HCT116 (cell line): Measurements from ENCODE around the gene ANAPC5. TPM values are rescaled to one million over a fixed set of nuclear protein-coding genes. Genes with fewer than 3 reads are reported as not detected.

ENCODE experiments used
- ATAC-seq: fragments of 200-7000 bp; cut with Tn5 transposase; 2 replicates; pipeline ENCODE4 v1.9.1; 2020; ENCODE audit warnings: mild to moderate bottlenecking, moderate library complexity
- BruUV-seq: library from RNA; stranded (reverse); fragments of 400-500 nt; replicated peaks from 2 replicates; lab custom pipeline; 2021; lab: Mats Ljungman, UMichigan
- CTCF ChIA-PET: fragments of 300-600 bp; sonication (Branson Sonifier 250); formaldehyde crosslinking; loops from one replicate; lab custom pipeline; 2021; ENCODE audit warnings: antibody characterized with exemption; lab: Charles Lee
- POLR2A ChIA-PET: fragments of 300-600, 350-600 bp; sonication (Branson Sonifier 250); formaldehyde crosslinking; loops from one replicate; lab custom pipeline; 2021; ENCODE audit warnings: antibody characterized with exemption; lab: Charles Lee
- RAD21 ChIA-PET, 2 experiments: fragments of 300-600 bp; sonication (Branson Sonifier 250); formaldehyde crosslinking; loops; one replicate each; lab custom pipeline; 2023; ENCODE audit warnings: low total read pairs in 2 of 2; ENCODE audit not compliant: uncharacterized antibody in 2 of 2, unreplicated experiment in 2 of 2, low non-redundant PET in 1 of 2; lab: Charles Lee
- DNase-seq: peaks from one replicate; pipeline ENCODE4 v3.0.0-alpha.2; 2010; ENCODE audit warnings: low read depth, low spot score
- H2AFZ ChIP-seq: fragments of 200-600 bp; shearing (Covaris generic), sonication (generic); 2 replicates; pipeline ENCODE4 v1.6.1; 2017; ENCODE audit warnings: low read depth, mixed run types, mixed read lengths, antibody characterized with exemption, low read length; ENCODE audit not compliant: poor library complexity, severe bottlenecking
- H3K27ac ChIP-seq: 2 replicates; pipeline ENCODE4 v1.5.1; 2012; ENCODE audit warnings: low read depth, low read length
- H3K27me3 ChIP-seq: fragments of 200-600 bp; sonication (generic); 2 replicates; pipeline ENCODE4 v1.6.1; 2016; ENCODE audit warnings: mixed run types, low read length, mixed read lengths; ENCODE audit not compliant: insufficient read depth
- H3K36me3 ChIP-seq, 2 experiments: fragments of 200-500 bp in 1 of 2; fragments of 200-600 bp in 1 of 2; sonication (Bioruptor generic) in 1 of 2; sonication (generic) in 1 of 2; 2 replicates each; pipeline versions ENCODE4 v1.5.1 to v1.6.1; 2014 to 2016; ENCODE audit warnings: low read length in 2 of 2, inconsistent platforms in 1 of 2, mixed read lengths in 1 of 2, mixed run types in 1 of 2; ENCODE audit not compliant: insufficient read depth in 2 of 2, control insufficient read depth in 1 of 2
- H3K4me1 ChIP-seq, 2 experiments: fragments of 200-600 bp in 1 of 2; sonication (generic) in 1 of 2; 2 replicates each; pipeline versions ENCODE4 v1.5.1 to v1.6.1; 2012 to 2017; ENCODE audit warnings: low read length in 2 of 2, inconsistent platforms in 1 of 2, mild to moderate bottlenecking in 1 of 2, mixed read lengths in 1 of 2, mixed run types in 1 of 2, moderate library complexity in 1 of 2; ENCODE audit not compliant: insufficient read depth in 2 of 2, control insufficient read depth in 1 of 2
- H3K4me2 ChIP-seq: fragments of 200-600 bp; sonication (generic); 2 replicates; pipeline ENCODE4 v1.6.1; 2017; ENCODE audit warnings: mixed run types, low read length, mixed read lengths
- H3K4me3 ChIP-seq, 2 experiments: fragments of 200-600 bp in 1 of 2; sonication (generic) in 1 of 2; replicated peaks in 1 of 2; 2 replicates each; pipeline ENCODE4 v1.5.1; 2011 to 2016; ENCODE audit warnings: low read length in 2 of 2, control low read depth in 1 of 2, low read depth in 1 of 2, mild to moderate bottlenecking in 1 of 2, mixed read lengths in 1 of 2, mixed run types in 1 of 2
- H3K79me2 ChIP-seq: fragments of 200-600 bp; sonication (generic); 2 replicates; pipeline ENCODE4 v1.6.1; 2017; ENCODE audit warnings: mild to moderate bottlenecking, mixed run types, low read length, moderate library complexity, mixed read lengths; ENCODE audit not compliant: insufficient read depth
- H3K9ac ChIP-seq: fragments of 200-600 bp; sonication (generic); 2 replicates; pipeline ENCODE4 v1.6.1; 2016; ENCODE audit warnings: low read length, mixed read lengths
- H3K9me2 ChIP-seq: fragments of 200-600 bp; sonication (generic), shearing (Covaris generic); 2 replicates; pipeline ENCODE4 v1.6.1; 2017; ENCODE audit warnings: mixed run types, mild to moderate bottlenecking, moderate library complexity; ENCODE audit not compliant: insufficient read depth
- H3K9me3 ChIP-seq, 2 experiments: fragments of 200-500 bp in 1 of 2; fragments of 200-600 bp in 1 of 2; sonication (Bioruptor generic) in 1 of 2; sonication (generic) in 1 of 2; 2 replicates each; pipeline ENCODE4 v1.6.1; 2014 to 2017; ENCODE audit warnings: low read length in 2 of 2, mixed read lengths in 2 of 2, inconsistent platforms in 1 of 2, low read depth in 1 of 2, mild to moderate bottlenecking in 1 of 2, mixed run types in 1 of 2, moderate library complexity in 1 of 2; ENCODE audit not compliant: control insufficient read depth in 1 of 2, insufficient read depth in 1 of 2
- H4K20me1 ChIP-seq: fragments of 200-600 bp; sonication (generic), shearing (Covaris generic); 2 replicates; pipeline ENCODE4 v1.6.1; 2017; ENCODE audit warnings: mixed run types, mild to moderate bottlenecking, moderate library complexity; ENCODE audit not compliant: insufficient read depth
- CBX3 ChIP-seq: IDR thresholded peaks from 2 replicates; pipeline ENCODE4 v1.6.1; 2012; ENCODE audit warnings: low read depth
- CEBPB ChIP-seq: IDR thresholded peaks from 2 replicates; pipeline ENCODE4 v1.6.1; 2012; ENCODE audit warnings: low read depth
- CTCF ChIP-seq, 3 experiments: fragments of 200-600 bp in 1 of 3; sonication (generic) in 1 of 3; IDR thresholded peaks in 2 of 3; conservative IDR thresholded peaks in 1 of 3; 2 replicates each; pipeline ENCODE4 v1.5.1; 2012 to 2017; ENCODE audit warnings: low read depth in 2 of 3, low read length in 2 of 3, antibody characterized with exemption in 1 of 3, borderline replicate concordance in 1 of 3, control low read depth in 1 of 3, mild to moderate bottlenecking in 1 of 3, mixed read lengths in 1 of 3, mixed run types in 1 of 3, moderate library complexity in 1 of 3; ENCODE audit not compliant: insufficient read depth in 1 of 3
- EZH2phosphoT487 ChIP-seq: fragments of 200-600 bp; IDR thresholded peaks from 2 replicates; pipeline ENCODE4 v1.6.1; 2018; ENCODE audit warnings: antibody characterized with exemption, borderline replicate concordance
- FOSL1 ChIP-seq: IDR thresholded peaks from 2 replicates; pipeline ENCODE4 v1.6.1; 2012; ENCODE audit warnings: low read depth
- POLR2A ChIP-seq: IDR thresholded peaks from 2 replicates; pipeline ENCODE4 v1.7.0; 2011; ENCODE audit warnings: borderline replicate concordance; ENCODE audit not compliant: insufficient read depth, insufficient read length; ENCODE audit errors: extremely low read depth
- RAD21 ChIP-seq: IDR thresholded peaks from 2 replicates; pipeline ENCODE4 v1.6.1; 2012; ENCODE audit warnings: low read depth, mild to moderate bottlenecking
- REST ChIP-seq: IDR thresholded peaks from 2 replicates; pipeline ENCODE4 v1.6.1; 2012; ENCODE audit warnings: low read depth
- SIN3A ChIP-seq: IDR thresholded peaks from 2 replicates; pipeline ENCODE4 v1.6.1; 2012; ENCODE audit warnings: low read depth
- SP1 ChIP-seq: IDR thresholded peaks from 2 replicates; pipeline ENCODE4 v1.6.1; 2012; ENCODE audit warnings: low read depth
- SRF ChIP-seq: IDR thresholded peaks from 2 replicates; pipeline ENCODE4 v1.6.1; 2012; ENCODE audit warnings: low read depth
- TCF7L2 ChIP-seq: IDR thresholded peaks from 2 replicates; pipeline ENCODE4 v1.7.0; 2011; ENCODE audit warnings: borderline replicate concordance, inconsistent platforms; ENCODE audit not compliant: insufficient read depth, insufficient read length; ENCODE audit errors: extremely low read depth
- ZFX ChIP-seq: fragments of 450-650 bp; IDR thresholded peaks from 2 replicates; pipeline ENCODE4 v1.6.1; 2017
- intact Hi-C: fragments of 100-400 bp; cut with micrococcal nuclease; formaldehyde crosslinking; loops from 2 replicates; pipeline ENCODE4 v1.10.0; 2022
- total RNA-seq: library from RNA; stranded (reverse); gene quantifications from one replicate; pipeline ENCODE4 v1.2.1, GENCODE V29; 2021; ENCODE audit not compliant: unreplicated experiment
- TF ChIP-seq, protein P1 (sequence below): IDR thresholded peaks from 2 replicates; pipeline ENCODE4 v1.6.1; 2012

ANAPC5 gene
- total RNA-seq, 1 experiment from 2014 or later = 112 TPM

- ATAC-seq (peak; percentile 13; the same call in 1 of the 2 replicates), DNase-seq (no peak)
- POLR2A ChIA-PET = interaction anchor here (0.7 kb wide), 1 partner anchor 29 kb away, joined by 4 read pairs; no protein-coding TSS in a partner anchor
- Histone ChIP-seq H3K9me3 (no peaks in the 10 kb centered on the region), H3K79me2 (peaks cover 51% of the 10 kb centered on the region), H3K4me1 (peaks cover 3 to 19% of the 10 kb centered on the region in 2 experiments), H3K4me2 (peak overlapping the region; percentile 98), H3K27me3 (no peaks in the 10 kb centered on the region), H3K36me3 (0 out of 4 replicates have a peak, but pooled peaks cover 0 to 3% of the 10 kb centered on the region in 2 experiments), H2AFZ (no peak overlapping the region), H3K9ac (peak overlapping the region; percentile 93), H3K4me3 (peak overlapping the region; percentile 88 to 96), H3K27ac (peak overlapping the region; percentile 85), H4K20me1 (peaks cover 4% of the 10 kb centered on the region; the same call in 1 of the 2 replicates), H3K9me2 (no peaks in the 10 kb centered on the region)
- intact Hi-C loops = loop anchor here (5.0 kb wide), 1 partner anchor 233 kb away; no protein-coding TSS in a partner anchor
- no peak for TF ChIP-seq CEBPB
- no peak for TF ChIP-seq SIN3A
- no peak for TF ChIP-seq ZFX
- no peak for TF ChIP-seq SRF
- no peak for TF ChIP-seq EZH2phosphoT487
- TF ChIP-seq, protein P1, sequence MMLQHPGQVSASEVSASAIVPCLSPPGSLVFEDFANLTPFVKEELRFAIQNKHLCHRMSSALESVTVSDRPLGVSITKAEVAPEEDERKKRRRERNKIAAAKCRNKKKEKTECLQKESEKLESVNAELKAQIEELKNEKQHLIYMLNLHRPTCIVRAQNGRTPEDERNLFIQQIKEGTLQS = no peak
- no peak for TF ChIP-seq RAD21
- no peak for TF ChIP-seq POLR2A
- no peak for TF ChIP-seq TCF7L2
- no peak for TF ChIP-seq FOSL1
- no peak for TF ChIP-seq SP1
- TF ChIP-seq CBX3 = no peak
- no peak for TF ChIP-seq REST
- no peak for TF ChIP-seq CTCF (IDR thresholded peaks at IDR 0.05 in 2 of 3, conservative IDR thresholded peaks at IDR 0.05 in 1 of 3; ENCODE audit: borderline replicate concordance in 1 of 3, insufficient read depth in 1 of 3, low read depth in 2 of 3, low read length in 2 of 3)
- CTCF ChIA-PET = no interaction called here
- no TSS peak for BruUV-seq
- RAD21 ChIA-PET = no interaction called here
Measured at GRCh38 chr12:121295116-121295745, 57.0 kb downstream of the ANAPC5 start.
